Skeletal muscle satellite cell (primary cell): ENCODE data around the gene HBZ. TPM values are rescaled to one million over a fixed set of nuclear protein-coding genes. Genes with fewer than 3 reads are reported as not detected.

Experiments used
- H3K27me3 ChIP-seq: 2 replicates; pipeline ENCODE4 v1.7.0; 2013; ENCODE audit warnings: low read length; ENCODE audit not compliant: control insufficient read depth, insufficient read depth
- H3K36me3 ChIP-seq: 2 replicates; pipeline ENCODE4 v1.7.0; 2013; ENCODE audit warnings: mild to moderate bottlenecking, control low read depth, low read length; ENCODE audit not compliant: insufficient read depth
- H3K4me1 ChIP-seq: 2 replicates; pipeline ENCODE4 v1.7.0; 2013; ENCODE audit warnings: low read length; ENCODE audit not compliant: control insufficient read depth, insufficient read depth
- H3K4me2 ChIP-seq: 2 replicates; pipeline ENCODE4 v1.7.0; 2013; ENCODE audit warnings: mild to moderate bottlenecking, low read length
- H3K4me3 ChIP-seq: 2 replicates; pipeline ENCODE4 v1.7.0; 2013; ENCODE audit warnings: low read length
- H3K9ac ChIP-seq: 2 replicates; pipeline ENCODE4 v1.7.0; 2013; ENCODE audit warnings: mild to moderate bottlenecking, low read depth, low read length, moderate library complexity
- H3K9me3 ChIP-seq: replicated peaks from 2 replicates; pipeline ENCODE4 v1.7.0; 2013; ENCODE audit warnings: mild to moderate bottlenecking, control low read depth, low read length
- total RNA-seq: library from RNA; depleted of rRNA; stranded (reverse); fragments of >200 nt; gene quantifications from 2 replicates; pipeline ENCODE4 v1.2.3, GENCODE V29; 2012; rRNA removed

HBZ gene
- not detected in 2 replicates for total RNA-seq

- Histone ChIP-seq H3K4me1 (peaks cover 21% of the 10 kb centered on the region), H3K4me2 (no peak within 1 kb of the TSS), H3K9ac (no peak within 1 kb of the TSS), H3K4me3 (no peak within 1 kb of the TSS), H3K36me3 (no peaks in the 10 kb centered on the region), H3K27me3 (peaks cover 23% of the 10 kb centered on the region), H3K9me3 (no peaks in the 10 kb centered on the region)
These were observed at the start of gene HBZ for GRCh38 chr16:152141-153128. Gene HBZ, plus strand, starts transcription at chr16:152644. Its CDS starts 266 bp downstream, at chr16:152910.

GRCh38 chr16:104355-104754, 48.1 kb upstream of the HBZ start:
- Histone ChIP-seq H3K27me3 (no peaks in the 10 kb centered on the region), H3K36me3 (peaks cover 32% of the 10 kb centered on the region), H3K9ac (no peak overlapping the region), H3K4me1 (no peaks in the 10 kb centered on the region), H3K4me2 (no peak overlapping the region), H3K4me3 (no peak overlapping the region), H3K9me3 (no peaks in the 10 kb centered on the region)

GRCh38 chr16:104928-105327, 47.5 kb upstream of the HBZ start:
- Histone ChIP-seq H3K4me3 (no peak overlapping the region), H3K9ac (no peak overlapping the region), H3K9me3 (no peaks in the 10 kb centered on the region), H3K4me2 (no peak overlapping the region), H3K27me3 (no peaks in the 10 kb centered on the region), H3K36me3 (peaks cover 35% of the 10 kb centered on the region), H3K4me1 (no peaks in the 10 kb centered on the region)

- no peak overlapping the region for H3K4me3 ChIP-seq
- no peak overlapping the region for H3K4me2 ChIP-seq
- no peaks in the 10 kb centered on the region for H3K27me3 ChIP-seq
- H3K36me3 ChIP-seq: peaks cover 35% of the 10 kb centered on the region
- no peaks in the 10 kb centered on the region for H3K9me3 ChIP-seq
- no peaks in the 10 kb centered on the region for H3K4me1 ChIP-seq
- H3K9ac ChIP-seq: no peak overlapping the region
These were observed 46.9 kb upstream of the HBZ start for GRCh38 chr16:105521-105920.

- H3K9ac ChIP-seq: no peak overlapping the region
- H3K4me2 ChIP-seq: no peak overlapping the region
- no peaks in the 10 kb centered on the region for H3K9me3 ChIP-seq
- H3K36me3 ChIP-seq: peaks cover 38% of the 10 kb centered on the region
- H3K4me1 ChIP-seq: no peaks in the 10 kb centered on the region
- H3K4me3 ChIP-seq: no peak overlapping the region
- H3K27me3 ChIP-seq: no peaks in the 10 kb centered on the region
These were observed 45.7 kb upstream of the HBZ start for GRCh38 chr16:106623-107324.

GRCh38 chr16:112153-112840, 40.1 kb upstream of the HBZ start:
- Histone ChIP-seq H3K27me3 (no peaks in the 10 kb centered on the region), H3K4me3 (no peak overlapping the region), H3K36me3 (peaks cover 38% of the 10 kb centered on the region), H3K9ac (no peak overlapping the region), H3K9me3 (no peaks in the 10 kb centered on the region), H3K4me2 (no peak overlapping the region), H3K4me1 (peaks cover 25% of the 10 kb centered on the region)

- Histone ChIP-seq H3K27me3 (no peaks in the 10 kb centered on the region), H3K9me3 (no peaks in the 10 kb centered on the region), H3K9ac (no peak overlapping the region), H3K4me3 (no peak overlapping the region), H3K4me2 (no peak overlapping the region), H3K4me1 (peaks cover 25% of the 10 kb centered on the region), H3K36me3 (peaks cover 32% of the 10 kb centered on the region)
These were observed 38.1 kb upstream of the HBZ start for GRCh38 chr16:114327-114726.

- no peak overlapping the region for H3K4me3 ChIP-seq
- H3K27me3 ChIP-seq: no peaks in the 10 kb centered on the region
- no peak overlapping the region for H3K4me2 ChIP-seq
- no peaks in the 10 kb centered on the region for H3K9me3 ChIP-seq
- peaks cover 25% of the 10 kb centered on the region for H3K4me1 ChIP-seq
- peaks cover 29% of the 10 kb centered on the region for H3K36me3 ChIP-seq
- H3K9ac ChIP-seq: no peak overlapping the region
These were observed 36.4 kb upstream of the HBZ start for GRCh38 chr16:116015-116414.

- Histone ChIP-seq H3K4me1 (peaks cover 20% of the 10 kb centered on the region), H3K4me3 (no peak overlapping the region), H3K36me3 (peaks cover 18% of the 10 kb centered on the region), H3K27me3 (no peaks in the 10 kb centered on the region), H3K4me2 (no peak overlapping the region), H3K9ac (no peak overlapping the region), H3K9me3 (no peaks in the 10 kb centered on the region)
These were observed 34.8 kb upstream of the HBZ start for GRCh38 chr16:117379-118365.

GRCh38 chr16:118857-119256, 33.6 kb upstream of the HBZ start:
- H3K9me3 ChIP-seq: no peaks in the 10 kb centered on the region
- H3K4me2 ChIP-seq: no peak overlapping the region
- H3K27me3 ChIP-seq: no peaks in the 10 kb centered on the region
- H3K36me3 ChIP-seq: peaks cover 18% of the 10 kb centered on the region
- peaks cover 8% of the 10 kb centered on the region for H3K4me1 ChIP-seq
- no peak overlapping the region for H3K9ac ChIP-seq
- no peak overlapping the region for H3K4me3 ChIP-seq
